HPDE6-E6E7 (cell line): ENCODE results near the gene CSTB.
A peak's percentile ranks its signal among the peaks of the same experiment; 100 is the strongest.
"Not testable (repeated sequence)": the region's sequence is repeated elsewhere in the genome, so short reads cannot be mapped to it uniquely, and the experiment has no call there.

Experiments
- DNase-seq: peaks from one replicate; pipeline ENCODE4 v3.0.0; 2011; ENCODE audit warnings: missing footprints; ENCODE audit errors: extremely low spot score

Gene CSTB, protein sequence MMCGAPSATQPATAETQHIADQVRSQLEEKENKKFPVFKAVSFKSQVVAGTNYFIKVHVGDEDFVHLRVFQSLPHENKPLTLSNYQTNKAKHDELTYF

DNA sequence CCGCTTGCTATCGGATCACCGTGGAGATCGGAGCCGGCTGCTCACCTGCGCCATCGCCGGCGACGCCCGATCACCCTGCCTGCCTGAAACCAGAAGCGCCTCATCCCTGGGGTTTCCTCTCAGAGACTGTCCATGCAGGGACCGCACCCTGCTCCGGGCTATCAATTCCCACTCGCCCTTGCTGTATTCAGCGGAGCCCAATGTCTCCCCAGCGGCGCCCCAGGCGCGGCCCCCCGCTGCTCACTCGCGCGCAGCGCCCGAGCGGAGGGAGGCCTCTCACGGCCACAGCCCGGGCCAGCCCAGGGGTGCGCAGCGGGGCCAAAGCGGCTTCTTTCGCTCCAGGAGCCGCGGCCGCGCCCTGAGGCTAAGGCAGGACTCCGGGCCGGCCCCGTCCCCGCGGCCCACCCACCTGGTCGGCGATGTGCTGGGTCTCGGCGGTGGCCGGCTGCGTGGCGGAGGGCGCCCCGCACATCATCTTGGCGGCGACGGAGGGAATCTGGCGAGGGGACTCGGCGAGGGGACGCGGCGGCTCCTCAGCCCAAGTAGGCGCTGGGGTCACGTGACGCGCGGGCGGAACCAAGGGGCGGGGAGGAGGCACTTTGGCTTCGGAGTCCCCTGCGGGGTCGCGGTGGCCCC is at the start of gene CSTB:
TSS of gene CSTB (minus strand) at position 514 of the 636 bp plus-strand sequence. CDS start at position 475, 39 bp downstream.
- DNase-seq = no peak

DNA sequence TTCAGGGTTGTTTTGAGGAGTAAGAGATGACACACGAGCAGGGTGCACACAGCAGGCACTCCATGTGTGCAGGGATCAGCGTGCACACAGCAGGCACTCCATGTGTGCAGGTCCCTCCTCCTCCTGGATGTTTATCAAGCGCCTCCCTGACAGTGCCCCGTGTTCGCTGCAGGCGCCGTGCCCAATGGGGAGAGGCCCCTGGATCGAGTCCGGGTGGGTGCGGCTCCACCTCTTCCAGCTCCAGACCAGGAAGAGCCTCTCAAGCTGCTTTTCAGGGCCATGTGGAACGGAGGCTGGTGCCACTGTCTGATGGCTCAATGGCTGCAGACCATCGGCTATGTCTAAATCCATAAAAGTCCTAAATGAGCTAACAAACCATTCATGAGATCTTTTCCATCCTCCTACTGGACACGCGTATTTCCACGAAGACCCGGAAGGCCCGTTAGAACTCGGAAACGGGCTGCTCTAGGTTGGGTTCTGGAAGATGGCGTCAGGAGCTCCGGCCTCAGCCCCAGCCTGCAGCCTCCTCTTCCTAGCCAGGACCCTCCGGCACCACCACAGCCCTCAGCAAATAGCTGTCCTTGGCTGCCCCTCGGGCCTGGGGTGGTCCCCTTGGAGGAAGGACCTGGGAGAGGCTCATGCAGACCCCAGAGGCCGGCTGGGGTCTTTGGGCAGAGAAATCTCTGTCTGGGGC is 49.3 kb upstream of the CSTB start:
- no peak for DNase-seq

DNA sequence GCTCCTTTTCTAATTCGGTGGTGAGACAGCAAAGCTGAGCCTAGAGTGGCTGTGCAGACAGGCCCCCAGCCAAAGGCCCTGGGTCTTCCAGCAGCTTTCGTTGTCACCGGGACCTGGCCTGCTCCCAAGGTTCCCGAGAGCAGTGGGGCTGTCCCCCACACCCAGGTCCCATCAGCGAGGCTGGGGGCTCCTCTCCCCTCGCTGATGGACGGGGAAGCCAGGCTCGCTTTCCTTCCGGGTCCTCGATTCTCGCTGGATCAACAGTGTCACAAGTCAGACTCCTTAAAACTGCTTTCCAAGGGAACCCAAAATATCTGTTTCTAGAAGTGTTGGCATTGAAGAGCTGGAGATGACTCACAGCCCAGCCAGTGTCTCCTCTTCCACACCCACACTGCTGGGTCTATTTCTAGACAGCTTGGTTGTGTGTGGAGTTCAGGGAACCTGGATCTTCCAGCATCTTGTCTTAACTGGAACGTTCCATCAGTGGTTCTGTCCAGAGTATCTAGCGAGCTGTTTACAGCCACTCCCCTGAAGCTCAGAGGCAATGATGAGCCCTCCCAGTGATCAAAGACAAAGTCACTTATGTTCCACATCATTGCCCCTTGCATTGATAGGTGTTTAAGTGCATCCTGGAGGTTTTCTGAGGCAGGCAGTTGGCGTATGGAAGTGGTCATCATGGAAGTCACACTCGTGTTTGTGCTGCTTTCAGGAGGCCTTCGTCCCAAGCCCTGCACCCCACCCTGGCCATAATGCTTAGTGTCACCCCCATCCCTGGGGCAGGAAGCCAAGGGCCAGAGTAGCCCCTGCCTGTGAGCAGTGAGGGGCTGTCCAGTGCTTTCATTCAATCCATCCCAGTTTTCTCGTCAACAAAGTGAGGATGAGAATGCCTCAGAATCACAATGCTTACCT is 48.5 kb upstream of the CSTB start:
- no peak for DNase-seq

DNA sequence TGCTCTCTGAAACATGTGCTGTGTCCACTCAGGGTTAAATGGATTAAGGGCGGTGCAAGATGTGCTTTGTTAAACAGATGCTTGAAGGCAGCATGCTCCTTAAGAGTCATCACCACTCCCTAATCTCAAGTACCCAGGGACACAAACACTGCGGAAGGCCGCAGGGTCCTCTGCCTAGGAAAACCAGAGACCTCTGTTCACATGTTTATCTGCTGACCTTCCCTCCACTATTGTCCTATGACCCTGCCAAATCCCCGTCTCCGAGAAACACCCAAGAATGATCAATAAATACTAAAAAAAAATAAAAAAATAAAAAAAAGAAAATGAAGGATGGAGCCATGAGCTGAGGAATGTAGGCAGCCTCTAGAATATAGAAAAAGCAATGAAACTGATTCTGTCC is 46.6 kb upstream of the CSTB start:
- DNase-seq = not testable (repeated sequence)

DNA sequence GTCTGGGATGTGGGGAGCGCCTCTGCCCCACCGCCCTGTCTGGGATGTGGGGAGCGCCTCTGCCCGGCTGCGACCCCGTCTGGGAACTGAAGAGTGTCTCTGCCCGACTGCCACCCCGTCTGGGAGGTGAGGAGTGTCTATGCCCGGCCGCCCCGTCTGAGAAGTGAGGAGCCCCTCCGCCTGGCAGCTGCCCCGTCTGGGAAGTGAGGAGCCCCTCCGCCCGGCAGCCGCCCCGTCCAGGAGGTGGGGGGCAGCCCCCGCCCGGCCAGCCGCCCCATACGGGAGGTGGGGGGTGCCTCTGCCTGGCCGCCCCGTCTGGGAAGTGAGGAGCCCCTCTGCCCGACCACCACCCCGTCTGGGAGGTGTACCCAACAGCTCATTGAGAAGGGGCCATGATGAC is 46.1 kb upstream of the CSTB start:
- not testable (repeated sequence) for DNase-seq

DNA sequence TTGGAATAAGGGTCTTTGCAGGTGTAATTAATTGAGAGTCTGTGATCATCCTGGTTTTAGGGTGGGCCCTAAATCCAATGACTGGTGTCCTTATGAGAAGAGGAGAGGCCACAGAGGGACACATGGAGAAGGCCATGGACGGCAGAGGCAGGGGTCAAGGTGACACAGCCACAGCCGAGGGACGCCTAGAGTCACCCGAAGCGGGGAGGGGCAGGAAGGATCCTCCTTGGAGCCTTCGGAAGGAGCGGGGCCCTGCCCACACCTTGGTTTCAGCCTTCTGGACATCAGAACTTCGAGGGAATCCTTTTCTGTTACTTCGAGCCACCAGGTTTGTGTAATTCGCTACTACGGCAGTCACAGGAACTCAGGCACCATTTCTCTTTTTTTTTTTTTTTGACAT is 44.4 kb upstream of the CSTB start:
- no peak for DNase-seq

DNA sequence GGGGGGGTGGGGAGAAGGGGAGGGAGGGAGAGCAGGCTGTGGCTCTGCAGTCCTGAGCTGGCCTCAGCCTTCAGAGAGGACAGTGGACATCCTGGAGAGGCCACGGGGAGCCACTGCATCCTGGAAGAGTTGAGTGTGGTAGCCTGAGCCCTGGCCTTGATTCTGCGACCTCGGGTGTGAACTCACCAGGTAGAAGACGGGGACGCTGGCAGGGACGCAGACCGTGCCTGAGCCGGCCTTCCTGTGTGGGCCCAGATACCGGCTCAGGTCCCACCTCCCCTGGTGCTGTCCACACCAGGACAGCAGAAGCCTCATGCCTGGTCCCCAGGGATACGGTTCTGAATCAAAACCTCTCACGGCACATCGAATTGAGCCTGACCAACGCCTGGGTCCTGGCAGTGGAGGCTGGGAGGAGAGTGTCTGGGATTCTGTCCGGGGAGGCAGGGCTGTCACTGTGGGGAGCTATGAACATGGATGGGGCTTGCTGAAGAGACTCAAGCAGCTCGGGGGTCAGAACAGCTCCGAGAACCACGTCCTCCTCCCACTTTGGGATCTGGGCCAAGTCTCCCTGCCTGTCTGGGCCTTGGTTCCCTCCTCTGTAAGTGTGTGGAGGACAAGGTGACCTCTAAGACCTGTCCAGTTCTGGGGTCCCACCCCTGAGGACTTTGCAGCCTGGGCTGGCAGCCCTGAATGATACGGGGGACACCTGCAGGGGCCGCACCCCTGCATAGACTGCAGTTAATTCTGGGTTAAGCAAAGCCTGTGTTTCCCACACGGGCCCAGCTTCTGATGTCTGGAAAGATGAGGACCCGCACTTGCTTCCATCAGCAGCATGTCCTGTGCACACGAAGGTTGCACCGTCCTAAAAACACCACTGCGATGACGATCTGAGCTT is 43.6 kb upstream of the CSTB start:
- DNase-seq = no peak

DNA sequence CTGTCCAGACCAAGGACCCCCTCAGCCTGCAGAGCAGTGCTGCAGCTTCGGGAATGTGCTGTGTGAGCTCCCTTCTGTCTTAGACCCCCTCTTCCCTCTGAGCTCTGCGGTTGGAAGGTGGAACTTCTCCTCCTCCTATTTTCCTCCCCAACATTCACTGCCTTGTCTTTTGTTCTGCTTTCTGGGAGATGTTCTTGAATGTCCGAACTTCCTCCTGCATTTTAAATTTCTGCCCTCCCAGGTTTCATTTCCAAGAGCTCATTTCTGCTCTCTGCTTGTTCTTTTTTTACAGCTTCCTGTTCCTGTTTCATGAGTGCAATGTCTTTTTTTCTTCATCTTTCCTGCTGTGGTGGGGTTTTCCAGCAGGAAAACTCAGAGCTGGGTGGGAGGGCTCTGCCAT is 42.6 kb upstream of the CSTB start:
- no peak for DNase-seq

DNA sequence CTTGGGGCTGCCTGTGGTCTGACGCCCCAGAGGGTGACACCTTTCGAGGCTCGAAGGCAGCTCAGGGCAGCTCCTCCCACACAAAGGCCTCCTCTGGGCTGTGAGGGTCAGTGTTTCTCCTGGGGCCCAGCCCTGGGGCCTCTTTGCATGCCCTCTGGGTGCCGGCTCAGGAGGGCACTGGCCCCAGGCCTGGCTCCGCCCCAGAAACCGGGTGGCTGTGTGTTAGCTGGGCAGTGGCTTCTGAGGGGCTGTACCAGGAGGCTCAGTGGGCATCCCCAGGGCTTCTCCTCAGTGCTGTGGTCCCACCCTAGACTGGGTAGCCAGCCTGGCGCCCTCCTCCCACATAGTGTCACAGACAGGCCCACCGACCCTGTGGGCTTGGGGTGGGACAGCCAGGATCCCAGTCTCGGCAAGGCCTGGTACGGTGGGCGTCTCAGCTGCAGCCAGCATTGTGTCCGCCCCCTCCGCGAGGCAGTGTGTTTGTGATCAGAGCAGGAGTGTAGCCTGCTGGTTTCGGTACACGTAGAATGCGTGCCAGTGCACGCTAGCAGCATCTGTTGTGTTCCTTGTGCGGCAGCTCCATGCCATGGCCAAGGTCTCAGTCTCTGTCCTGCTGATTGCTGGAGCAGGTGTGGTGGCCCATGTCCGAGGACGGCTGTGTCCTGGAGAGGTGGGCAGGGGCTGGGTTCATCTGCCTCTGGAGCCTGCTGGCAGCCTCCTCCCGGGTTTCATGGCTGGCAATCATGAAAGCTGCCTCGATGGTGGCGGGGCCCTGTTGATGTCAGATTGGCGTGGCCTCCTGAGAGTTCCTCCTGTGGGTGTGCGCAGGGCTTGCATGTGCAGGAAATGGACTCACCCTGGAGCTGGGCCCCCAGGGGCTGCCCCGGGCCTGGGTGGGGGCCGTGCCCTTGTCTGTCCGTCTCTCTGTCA is 41.3 kb upstream of the CSTB start:
- DNase-seq = no peak

DNA sequence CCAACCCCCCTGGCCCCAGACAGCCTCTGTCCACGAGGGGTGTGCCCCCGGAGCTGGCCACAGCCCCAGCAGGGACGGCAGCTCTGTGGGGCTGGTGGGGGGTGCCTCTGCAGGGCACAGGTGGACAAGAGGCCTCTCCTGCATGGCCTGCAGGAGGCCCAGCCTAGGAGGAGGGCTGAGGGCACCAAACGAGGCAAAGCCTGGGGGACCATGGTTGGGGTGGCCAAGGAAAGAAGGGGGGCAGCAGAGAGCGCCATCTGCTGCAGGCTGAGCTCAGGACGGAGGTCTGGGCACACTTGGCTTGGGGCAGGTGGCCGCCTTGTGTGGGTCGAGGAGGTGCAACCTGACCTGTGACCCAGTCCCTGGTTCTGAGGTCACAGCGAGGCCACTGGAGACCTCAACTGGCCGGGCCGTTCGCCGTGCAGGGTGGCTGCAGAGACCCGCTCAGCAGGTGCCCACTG is 40.5 kb upstream of the CSTB start:
- no peak for DNase-seq

DNA sequence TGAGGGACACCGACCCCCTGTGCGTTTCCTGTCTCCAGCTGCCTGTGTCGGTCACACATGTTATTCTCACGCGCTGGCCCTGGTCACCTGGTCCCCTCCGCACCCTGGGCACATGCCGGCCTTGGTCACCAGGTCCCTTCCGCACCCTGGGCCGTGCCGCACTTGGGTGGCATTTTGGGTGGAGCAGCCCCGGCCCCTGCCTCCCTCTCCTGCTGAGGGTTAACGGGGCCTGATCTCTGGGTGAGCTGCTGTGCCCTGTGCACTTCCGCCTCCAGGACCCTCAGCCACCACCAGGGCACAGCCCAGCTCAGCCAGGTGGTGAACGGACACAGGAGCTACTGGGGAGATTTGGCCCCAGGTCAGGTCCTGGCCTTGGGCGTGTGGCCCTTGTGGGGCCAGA is 39.9 kb upstream of the CSTB start:
- no peak for DNase-seq

DNA sequence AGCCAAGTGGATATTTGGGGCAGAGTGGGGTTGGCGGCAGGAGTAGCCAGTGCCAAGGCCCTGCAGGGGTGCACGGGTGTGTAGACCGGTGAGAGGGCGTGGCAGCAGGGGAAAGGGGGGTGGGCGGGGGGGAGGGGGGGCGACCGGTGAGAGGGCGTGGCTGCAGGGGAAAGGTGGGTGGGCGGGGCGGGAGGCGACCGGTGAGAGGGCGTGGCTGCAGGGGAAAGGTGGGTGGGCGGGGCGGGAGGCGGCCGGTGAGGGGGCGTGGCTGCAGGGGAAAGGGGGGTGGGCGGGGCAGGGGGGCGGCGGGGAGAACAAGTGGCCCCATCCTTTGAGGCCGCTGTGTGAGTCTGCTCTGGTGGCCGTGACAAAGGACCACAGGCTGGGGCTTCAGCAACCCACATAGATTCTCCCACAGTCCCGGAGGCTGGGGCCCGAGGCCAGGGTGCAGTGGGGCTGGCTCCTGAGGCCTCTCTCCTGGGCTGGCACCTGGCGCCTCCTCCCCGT is 39.1 kb upstream of the CSTB start:
- no peak for DNase-seq

DNA sequence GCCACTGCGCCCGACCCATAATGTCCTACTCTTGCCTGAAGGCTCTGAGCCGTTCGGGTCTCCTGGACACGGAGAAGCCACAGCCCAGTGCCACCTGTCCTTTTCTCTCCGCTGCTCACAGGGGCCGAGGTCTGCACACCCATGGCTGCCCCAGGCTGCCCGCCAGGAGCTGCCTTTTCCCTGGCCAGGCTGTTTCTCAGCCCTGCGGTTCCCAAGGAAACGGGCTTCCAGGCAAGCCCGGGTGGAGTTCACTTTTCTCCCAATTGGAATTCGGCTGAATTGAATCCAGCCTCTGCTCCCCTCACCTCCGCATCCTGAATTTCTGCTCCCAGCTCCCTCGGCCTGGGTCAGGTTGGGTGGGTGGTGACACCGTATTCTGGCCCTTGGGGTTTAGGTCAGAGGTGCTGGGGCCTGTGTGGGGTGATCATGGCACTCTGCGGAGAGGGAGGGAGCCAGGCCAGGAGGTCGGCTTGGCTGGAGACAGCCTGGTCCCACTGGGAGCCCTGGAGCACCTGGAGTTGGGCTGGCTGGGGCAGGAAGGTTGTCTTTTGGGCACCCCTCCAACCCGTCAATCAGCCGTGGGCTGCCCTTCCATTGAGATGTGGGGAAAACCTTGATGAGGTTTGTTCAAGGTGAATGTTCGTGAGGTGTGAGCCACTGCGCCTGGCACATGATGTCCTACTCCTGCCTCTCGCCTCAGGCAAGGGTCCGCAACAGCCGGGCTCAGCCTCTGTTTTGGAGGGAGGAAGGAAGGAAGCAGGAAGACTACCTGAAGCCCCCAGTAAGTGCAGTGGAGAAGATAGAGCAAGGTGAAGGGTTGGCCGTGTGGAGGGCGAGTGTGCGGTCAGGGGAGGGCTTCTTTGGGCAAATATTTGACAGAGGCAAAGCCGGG is 38.4 kb upstream of the CSTB start:
- DNase-seq = no peak

DNA sequence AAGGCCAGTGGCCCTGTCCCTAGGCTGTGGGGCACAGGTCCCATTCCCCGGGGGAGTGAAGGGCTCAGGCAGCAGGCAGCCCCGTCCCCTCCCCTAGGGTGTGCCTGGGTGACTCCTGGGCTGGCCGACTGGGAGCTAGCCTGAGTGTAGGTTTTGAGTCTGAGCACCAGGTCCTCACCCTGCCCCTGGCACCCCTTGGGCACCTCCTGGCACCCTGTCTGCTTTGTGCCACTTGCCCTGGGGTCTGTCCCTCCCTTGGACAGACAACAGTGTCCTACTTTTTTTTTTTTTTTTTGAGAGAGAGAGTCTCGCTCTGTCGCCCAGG is 37.5 kb upstream of the CSTB start:
- DNase-seq = no peak

DNA sequence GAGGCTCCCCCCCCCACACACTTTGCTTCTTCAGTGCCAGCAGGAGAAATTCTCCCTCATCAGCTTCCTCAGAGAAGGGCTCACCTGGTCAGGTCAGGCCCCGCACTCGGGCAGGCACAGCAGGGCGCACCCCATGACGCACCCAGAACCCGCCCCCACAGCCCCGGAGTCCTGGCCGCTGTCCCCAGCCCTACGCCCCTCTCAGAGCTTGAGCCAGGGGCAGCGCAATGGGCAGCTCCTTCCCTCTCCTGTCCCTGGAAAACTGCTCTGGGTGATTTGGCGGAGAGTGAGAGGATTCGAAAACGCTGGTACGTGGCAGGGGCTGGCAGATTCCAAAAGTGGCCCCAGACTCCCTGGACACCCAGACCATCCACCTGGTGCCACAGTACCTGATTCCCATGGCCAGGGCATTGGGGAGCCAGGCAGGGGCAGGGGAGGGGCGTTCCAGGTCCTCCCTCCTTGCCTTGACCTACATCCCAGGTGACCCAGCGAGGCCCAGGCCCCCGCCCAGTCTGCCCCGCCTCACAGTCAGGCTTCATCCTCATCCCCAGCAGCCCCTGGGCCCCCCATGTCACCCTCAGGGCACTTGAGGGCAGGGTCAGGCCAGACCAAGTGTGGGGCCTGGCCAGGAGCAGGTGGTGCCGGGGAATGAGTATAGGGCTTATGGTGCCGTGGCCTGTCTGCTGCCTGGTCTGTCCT is 37.0 kb upstream of the CSTB start:
- DNase-seq = no peak

DNA sequence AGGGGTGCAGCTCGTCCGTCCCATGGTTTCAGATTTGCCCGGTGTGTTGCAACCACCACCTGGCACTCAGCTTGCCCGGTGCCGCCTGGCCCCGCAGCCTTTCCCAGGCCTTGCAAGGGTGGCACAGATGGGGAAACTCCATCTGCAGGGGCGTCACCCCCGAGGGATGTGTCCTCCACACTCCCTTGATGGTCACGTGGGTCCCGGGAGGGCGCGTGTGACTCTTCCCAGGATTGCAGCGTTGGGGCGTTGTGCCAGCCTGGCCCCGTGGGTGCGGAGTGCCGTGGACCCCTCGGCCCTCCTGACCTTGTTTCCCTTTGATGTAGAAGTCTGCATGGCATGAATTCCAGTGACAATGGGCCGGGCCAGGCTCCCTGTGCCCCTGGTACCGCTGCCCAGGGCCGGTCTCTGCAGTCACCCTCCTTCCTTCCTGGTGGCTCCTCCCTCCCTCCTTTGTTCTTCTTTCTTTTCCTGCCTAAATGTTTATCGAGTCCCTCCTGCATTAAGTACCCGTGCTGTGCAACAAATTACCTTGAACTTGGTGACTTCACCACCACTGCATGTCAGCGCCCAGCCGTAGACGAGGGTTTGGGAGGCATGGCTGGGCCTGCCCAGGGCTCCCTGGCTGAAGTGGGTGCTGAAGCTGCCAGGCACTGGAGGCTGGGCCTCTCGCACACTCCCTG is 36.2 kb upstream of the CSTB start:
- peak; percentile 85 for DNase-seq

DNA sequence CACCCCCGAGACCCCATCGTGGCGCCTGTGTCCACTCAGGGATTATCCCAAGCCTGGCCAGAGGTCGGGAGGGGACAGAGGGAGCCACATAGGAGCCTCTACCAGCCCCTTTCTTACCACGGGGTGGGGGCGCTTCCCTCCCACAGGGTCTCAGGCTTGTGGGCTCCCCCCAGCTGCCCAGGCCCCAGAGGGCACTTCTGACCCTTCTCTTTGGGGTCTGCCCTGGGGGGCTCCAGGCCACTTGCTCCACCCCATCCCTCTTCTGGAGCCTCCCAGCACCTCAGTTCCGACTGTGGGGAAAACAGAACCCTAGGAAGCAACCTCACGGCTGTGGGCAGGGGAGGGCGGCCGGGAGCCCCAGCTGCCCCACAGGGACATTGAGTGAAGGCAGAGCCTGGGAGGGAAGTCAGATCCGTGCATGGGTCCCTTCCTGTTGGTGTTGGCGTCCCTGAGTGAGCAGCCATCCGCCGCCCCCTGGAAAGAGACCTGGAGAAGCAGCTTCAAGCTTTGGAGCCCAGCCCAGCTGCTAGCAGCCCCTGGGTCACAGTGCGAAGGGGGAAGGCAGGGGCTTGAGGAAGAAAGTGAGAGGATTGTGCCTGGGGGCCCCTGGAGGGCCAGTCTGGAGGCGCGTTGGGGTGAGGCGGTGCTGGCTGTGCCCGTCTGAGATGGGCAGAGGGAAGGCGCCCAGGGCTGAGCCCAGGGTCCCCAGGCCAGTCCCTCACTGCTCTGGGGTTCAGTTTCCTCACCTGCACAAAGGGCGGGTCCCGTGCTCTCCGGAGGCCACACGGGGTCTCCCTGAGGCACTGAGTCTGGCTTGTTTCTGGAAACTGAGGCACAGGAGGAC is 35.4 kb upstream of the CSTB start:
- no peak for DNase-seq
